Measurements from ENCODE around the gene PDLIM7. TPM values are rescaled to one million over a fixed set of nuclear protein-coding genes. Genes with fewer than 3 reads are reported as not detected.

PDLIM7 gene
- polyA plus RNA-seq, 1 donor from 2014 or later = 21.0 TPM

DNA sequence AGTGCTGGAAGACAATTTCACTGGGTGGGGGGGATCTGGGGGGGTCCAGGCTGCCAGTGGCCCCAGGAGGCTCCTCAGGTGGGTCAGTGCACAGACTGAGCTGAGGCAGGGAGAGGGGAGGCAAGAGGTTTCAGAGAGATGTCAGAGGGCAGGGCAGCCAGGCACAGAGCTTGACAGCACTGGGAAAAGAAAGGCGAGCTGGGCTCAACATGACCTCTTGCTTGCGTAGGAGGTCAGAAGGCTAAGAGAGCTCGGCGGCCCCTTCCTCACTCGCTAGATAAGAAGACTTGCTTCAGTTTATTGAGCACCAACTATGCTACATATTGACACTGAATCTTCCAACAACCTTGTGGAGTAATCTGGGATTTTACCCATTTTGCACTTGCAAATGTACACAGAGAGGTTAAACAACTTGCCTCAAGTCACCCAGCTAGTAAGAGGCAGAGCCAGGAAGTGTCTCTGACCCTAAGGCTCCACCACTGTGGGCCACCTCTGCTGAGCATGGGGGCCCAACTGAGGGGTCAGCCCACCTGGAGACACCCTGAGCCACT lies 3.5 kb downstream of the PDLIM7 start:
- Histone ChIP-seq H3K27ac (ENCODE audit: low read length) (no peak overlapping the region), H4K20me1 (ENCODE audit: insufficient read depth) (no peaks in the 10 kb centered on the region)

DNA sequence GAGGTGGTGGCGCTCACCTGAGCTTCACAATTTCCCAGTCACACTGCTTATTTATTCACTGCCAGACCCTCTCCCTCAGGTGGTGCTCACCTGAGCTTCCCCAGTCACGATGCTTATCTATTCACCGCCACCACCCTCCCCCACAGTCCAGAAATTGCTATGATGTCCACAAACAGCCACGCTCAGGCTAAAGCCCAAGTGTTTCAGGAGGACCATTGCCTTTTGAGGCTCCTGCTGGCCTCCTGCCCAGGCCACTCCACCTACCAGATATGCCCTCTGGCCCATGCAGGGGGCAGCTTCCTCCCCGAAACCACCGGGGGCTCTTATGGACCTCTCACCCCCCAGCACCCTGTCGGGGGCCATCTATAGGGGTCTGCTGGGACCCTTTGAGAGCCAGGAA lies 4.6 kb downstream of the PDLIM7 start:
- Histone ChIP-seq H2AFZ (ENCODE audit: low read depth, low read length) (no peak overlapping the region), H4K20me1 (ENCODE audit: insufficient read depth) (no peaks in the 10 kb centered on the region), H3K9me3 (ENCODE audit: low read length) (no peaks in the 10 kb centered on the region), H3K36me3 (ENCODE audit: insufficient read depth, low read length) (no peaks in the 10 kb centered on the region), H3K27ac (ENCODE audit: low read length) (no peak overlapping the region), H3K27me3 (ENCODE audit: insufficient read depth, low read depth, low read length) (no peaks in the 10 kb centered on the region), H3F3A (ENCODE audit: insufficient read depth, low read length, poor library complexity, severe bottlenecking) (no peaks in the 10 kb centered on the region), H3K4me3 (ENCODE audit: low read length) (no peak overlapping the region), H3K79me2 (replicated peaks; ENCODE audit: insufficient read depth, low read length) (peaks cover 17% of the 10 kb centered on the region), H3K4me2 (ENCODE audit: low read length) (no peak overlapping the region), H3K9ac (ENCODE audit: low read length) (no peak overlapping the region), H3K9me2 (ENCODE audit: insufficient read depth, low read length) (no peaks in the 10 kb centered on the region)
- TF ChIP-seq RAD21 (conservative IDR thresholded peaks at IDR 0.05) (no peak), SMC3 (conservative IDR thresholded peaks at IDR 0.05; ENCODE audit: poor library complexity) (no peak), POLR2AphosphoS5 (IDR thresholded peaks at IDR 0.05) (no peak), MXI1 (conservative IDR thresholded peaks at IDR 0.05; ENCODE audit: poor library complexity, severe bottlenecking) (no peak), EZH2 (IDR thresholded peaks at IDR 0.05; ENCODE audit: borderline replicate concordance, insufficient read depth, low read length, poor library complexity, severe bottlenecking) (no peak), TAF1 (IDR thresholded peaks at IDR 0.05; ENCODE audit: low read depth) (no peak), EP300 (conservative IDR thresholded peaks at IDR 0.05; ENCODE audit: poor library complexity, severe bottlenecking) (no peak)
- TF ChIP-seq, protein P1, sequence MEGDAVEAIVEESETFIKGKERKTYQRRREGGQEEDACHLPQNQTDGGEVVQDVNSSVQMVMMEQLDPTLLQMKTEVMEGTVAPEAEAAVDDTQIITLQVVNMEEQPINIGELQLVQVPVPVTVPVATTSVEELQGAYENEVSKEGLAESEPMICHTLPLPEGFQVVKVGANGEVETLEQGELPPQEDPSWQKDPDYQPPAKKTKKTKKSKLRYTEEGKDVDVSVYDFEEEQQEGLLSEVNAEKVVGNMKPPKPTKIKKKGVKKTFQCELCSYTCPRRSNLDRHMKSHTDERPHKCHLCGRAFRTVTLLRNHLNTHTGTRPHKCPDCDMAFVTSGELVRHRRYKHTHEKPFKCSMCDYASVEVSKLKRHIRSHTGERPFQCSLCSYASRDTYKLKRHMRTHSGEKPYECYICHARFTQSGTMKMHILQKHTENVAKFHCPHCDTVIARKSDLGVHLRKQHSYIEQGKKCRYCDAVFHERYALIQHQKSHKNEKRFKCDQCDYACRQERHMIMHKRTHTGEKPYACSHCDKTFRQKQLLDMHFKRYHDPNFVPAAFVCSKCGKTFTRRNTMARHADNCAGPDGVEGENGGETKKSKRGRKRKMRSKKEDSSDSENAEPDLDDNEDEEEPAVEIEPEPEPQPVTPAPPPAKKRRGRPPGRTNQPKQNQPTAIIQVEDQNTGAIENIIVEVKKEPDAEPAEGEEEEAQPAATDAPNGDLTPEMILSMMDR (IDR thresholded peaks at IDR 0.05; ENCODE audit: poor library complexity, severe bottlenecking) = no peak
- TF ChIP-seq, protein P2, sequence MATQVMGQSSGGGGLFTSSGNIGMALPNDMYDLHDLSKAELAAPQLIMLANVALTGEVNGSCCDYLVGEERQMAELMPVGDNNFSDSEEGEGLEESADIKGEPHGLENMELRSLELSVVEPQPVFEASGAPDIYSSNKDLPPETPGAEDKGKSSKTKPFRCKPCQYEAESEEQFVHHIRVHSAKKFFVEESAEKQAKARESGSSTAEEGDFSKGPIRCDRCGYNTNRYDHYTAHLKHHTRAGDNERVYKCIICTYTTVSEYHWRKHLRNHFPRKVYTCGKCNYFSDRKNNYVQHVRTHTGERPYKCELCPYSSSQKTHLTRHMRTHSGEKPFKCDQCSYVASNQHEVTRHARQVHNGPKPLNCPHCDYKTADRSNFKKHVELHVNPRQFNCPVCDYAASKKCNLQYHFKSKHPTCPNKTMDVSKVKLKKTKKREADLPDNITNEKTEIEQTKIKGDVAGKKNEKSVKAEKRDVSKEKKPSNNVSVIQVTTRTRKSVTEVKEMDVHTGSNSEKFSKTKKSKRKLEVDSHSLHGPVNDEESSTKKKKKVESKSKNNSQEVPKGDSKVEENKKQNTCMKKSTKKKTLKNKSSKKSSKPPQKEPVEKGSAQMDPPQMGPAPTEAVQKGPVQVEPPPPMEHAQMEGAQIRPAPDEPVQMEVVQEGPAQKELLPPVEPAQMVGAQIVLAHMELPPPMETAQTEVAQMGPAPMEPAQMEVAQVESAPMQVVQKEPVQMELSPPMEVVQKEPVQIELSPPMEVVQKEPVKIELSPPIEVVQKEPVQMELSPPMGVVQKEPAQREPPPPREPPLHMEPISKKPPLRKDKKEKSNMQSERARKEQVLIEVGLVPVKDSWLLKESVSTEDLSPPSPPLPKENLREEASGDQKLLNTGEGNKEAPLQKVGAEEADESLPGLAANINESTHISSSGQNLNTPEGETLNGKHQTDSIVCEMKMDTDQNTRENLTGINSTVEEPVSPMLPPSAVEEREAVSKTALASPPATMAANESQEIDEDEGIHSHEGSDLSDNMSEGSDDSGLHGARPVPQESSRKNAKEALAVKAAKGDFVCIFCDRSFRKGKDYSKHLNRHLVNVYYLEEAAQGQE (IDR thresholded peaks at IDR 0.05; ENCODE audit: borderline replicate concordance) = no peak

More for the DNA sequence above, 3.5 kb downstream of the PDLIM7 start:
- no peaks in the 10 kb centered on the region for H3K9me2 ChIP-seq (ENCODE audit: insufficient read depth, low read length)
- no peaks in the 10 kb centered on the region for H3F3A ChIP-seq (ENCODE audit: insufficient read depth, low read length, poor library complexity, severe bottlenecking)
- no peaks in the 10 kb centered on the region for H3K9me3 ChIP-seq (ENCODE audit: low read length)
- H3K9ac ChIP-seq (ENCODE audit: low read length) = no peak overlapping the region
- H2AFZ ChIP-seq (ENCODE audit: low read depth, low read length) = no peak overlapping the region
- H3K4me2 ChIP-seq (ENCODE audit: low read length) = no peak overlapping the region
- no peak overlapping the region for H3K4me3 ChIP-seq (ENCODE audit: low read length)
- H3K27me3 ChIP-seq (ENCODE audit: insufficient read depth, low read depth, low read length) = peaks cover 6% of the 10 kb centered on the region
- H3K36me3 ChIP-seq (ENCODE audit: insufficient read depth, low read length) = no peaks in the 10 kb centered on the region
- H3K79me2 ChIP-seq (replicated peaks; ENCODE audit: insufficient read depth, low read length) = peaks cover 17% of the 10 kb centered on the region
- TF ChIP-seq MXI1 (conservative IDR thresholded peaks at IDR 0.05; ENCODE audit: poor library complexity, severe bottlenecking) = no peak
- TF ChIP-seq, protein P1 (IDR thresholded peaks at IDR 0.05; ENCODE audit: poor library complexity, severe bottlenecking) = no peak
- TF ChIP-seq, protein P2 (IDR thresholded peaks at IDR 0.05; ENCODE audit: borderline replicate concordance) = no peak
- no peak for TF ChIP-seq RAD21 (conservative IDR thresholded peaks at IDR 0.05)
- TF ChIP-seq POLR2AphosphoS5 (IDR thresholded peaks at IDR 0.05) = no peak
- TF ChIP-seq SMC3 (conservative IDR thresholded peaks at IDR 0.05; ENCODE audit: poor library complexity) = no peak

Data from neural cell (in vitro differentiated cells).